ENCODE data around the gene LCE5A. TPM values are rescaled to one million over a fixed set of nuclear protein-coding genes. Genes with fewer than 3 reads are reported as not detected.

Gene LCE5A
- total RNA-seq, 1 experiment from 2014 or later = not detected

DNA sequence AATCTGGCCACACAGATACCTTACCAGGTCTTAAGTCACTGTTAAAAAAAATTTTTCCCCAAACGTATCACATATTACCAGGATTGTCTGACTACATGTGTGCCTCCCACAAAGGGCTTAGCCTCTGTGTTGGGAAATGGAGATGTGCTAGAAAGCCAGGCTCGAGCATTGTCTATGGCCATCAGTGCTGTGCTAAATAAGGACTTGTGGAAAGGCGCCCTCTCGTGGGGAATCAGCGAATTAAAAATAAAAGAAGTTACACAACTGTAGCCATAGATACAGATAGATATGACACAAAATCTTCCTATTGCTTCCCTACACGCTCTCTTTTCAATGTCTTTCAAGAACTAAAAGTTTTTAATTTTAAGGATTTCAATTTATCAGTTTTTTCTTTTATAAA is 49.1 kb upstream of the LCE5A start:
- BruUV-seq (replicated peaks) = no TSS peak
- peak overlapping the region; percentile 94 for H2AFZ ChIP-seq (ENCODE audit: low read depth, low read length, poor library complexity, severe bottlenecking)
- no peak overlapping the region for H3K4me3 ChIP-seq (replicated peaks in 1 of 2; ENCODE audit: low read depth in 1 of 2, low read length in 2 of 2)
- no peak overlapping the region for H3K27ac ChIP-seq (ENCODE audit: low read depth, low read length)
- no peaks in the 10 kb centered on the region for H3K36me3 ChIP-seq (ENCODE audit: control insufficient read depth in 1 of 2, insufficient read depth in 2 of 2, low read length in 2 of 2)
- H3K9me3 ChIP-seq (ENCODE audit: control insufficient read depth in 1 of 2, insufficient read depth in 1 of 2, low read depth in 1 of 2, low read length in 2 of 2) = peaks cover 0 to 3% of the 10 kb centered on the region in 2 experiments; a peak in 1 of 4 replicates
- intact Hi-C loops (cut with micrococcal nuclease) = loop anchor here (2.0 kb wide), 2 partner anchors 71 to 319 kb away; no protein-coding TSS in a partner anchor
- CTCF ChIA-PET = interaction anchor here (0.7 to 1.3 kb wide), 2 partner anchors 9 to 276 kb away, joined by 3 read pairs; no protein-coding TSS in a partner anchor
- RAD21 ChIA-PET (ENCODE audit: low non-redundant PET in 1 of 2, low total read pairs in 2 of 2, uncharacterized antibody in 2 of 2, unreplicated experiment in 2 of 2) = no interaction called here
- DNase-seq (ENCODE audit: low read depth, low spot score) (peak; percentile 52), ATAC-seq (peak; percentile 75)
- H4K20me1 ChIP-seq (ENCODE audit: insufficient read depth) = no peaks in the 10 kb centered on the region
- no peak overlapping the region for H3K4me2 ChIP-seq (ENCODE audit: low read length)
- TF ChIP-seq CBX3 (IDR thresholded peaks at IDR 0.05; ENCODE audit: low read depth) (peak; percentile 43; the same call in 1 of the 2 replicates), RAD21 (IDR thresholded peaks at IDR 0.05; ENCODE audit: low read depth) (peak; percentile 39), SP1 (IDR thresholded peaks at IDR 0.05; ENCODE audit: low read depth) (no peak), POLR2A (IDR thresholded peaks at IDR 0.05; ENCODE audit: borderline replicate concordance, extremely low read depth, insufficient read depth, insufficient read length) (no peak), SIN3A (IDR thresholded peaks at IDR 0.05; ENCODE audit: low read depth) (no peak), EZH2phosphoT487 (IDR thresholded peaks at IDR 0.05; ENCODE audit: borderline replicate concordance) (no peak), ZNF274 (IDR thresholded peaks at IDR 0.05; ENCODE audit: low read depth, low read length) (no peak), SRF (IDR thresholded peaks at IDR 0.05; ENCODE audit: low read depth) (peak; percentile 96), TCF7L2 (IDR thresholded peaks at IDR 0.05; ENCODE audit: borderline replicate concordance, extremely low read depth, insufficient read depth, insufficient read length) (no peak), YY1 (IDR thresholded peaks at IDR 0.05; ENCODE audit: extremely low read depth, insufficient replicate concordance, low read depth, low read length) (no peak), CEBPB (IDR thresholded peaks at IDR 0.05; ENCODE audit: low read depth) (peak; percentile 28; the same call in 1 of the 2 replicates), JUND (IDR thresholded peaks at IDR 0.05) (no peak), EGR1 (IDR thresholded peaks at IDR 0.05; ENCODE audit: low read depth) (no peak), FOSL1 (IDR thresholded peaks at IDR 0.05; ENCODE audit: low read depth) (no peak), ELF1 (IDR thresholded peaks at IDR 0.05; ENCODE audit: borderline replicate concordance, low read depth) (no peak), EZH2 (IDR thresholded peaks at IDR 0.05) (no peak), ZFX (IDR thresholded peaks at IDR 0.05) (no peak)
- TF ChIP-seq, protein P1, sequence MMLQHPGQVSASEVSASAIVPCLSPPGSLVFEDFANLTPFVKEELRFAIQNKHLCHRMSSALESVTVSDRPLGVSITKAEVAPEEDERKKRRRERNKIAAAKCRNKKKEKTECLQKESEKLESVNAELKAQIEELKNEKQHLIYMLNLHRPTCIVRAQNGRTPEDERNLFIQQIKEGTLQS (IDR thresholded peaks at IDR 0.05) = no peak
- TF ChIP-seq, protein P2, sequence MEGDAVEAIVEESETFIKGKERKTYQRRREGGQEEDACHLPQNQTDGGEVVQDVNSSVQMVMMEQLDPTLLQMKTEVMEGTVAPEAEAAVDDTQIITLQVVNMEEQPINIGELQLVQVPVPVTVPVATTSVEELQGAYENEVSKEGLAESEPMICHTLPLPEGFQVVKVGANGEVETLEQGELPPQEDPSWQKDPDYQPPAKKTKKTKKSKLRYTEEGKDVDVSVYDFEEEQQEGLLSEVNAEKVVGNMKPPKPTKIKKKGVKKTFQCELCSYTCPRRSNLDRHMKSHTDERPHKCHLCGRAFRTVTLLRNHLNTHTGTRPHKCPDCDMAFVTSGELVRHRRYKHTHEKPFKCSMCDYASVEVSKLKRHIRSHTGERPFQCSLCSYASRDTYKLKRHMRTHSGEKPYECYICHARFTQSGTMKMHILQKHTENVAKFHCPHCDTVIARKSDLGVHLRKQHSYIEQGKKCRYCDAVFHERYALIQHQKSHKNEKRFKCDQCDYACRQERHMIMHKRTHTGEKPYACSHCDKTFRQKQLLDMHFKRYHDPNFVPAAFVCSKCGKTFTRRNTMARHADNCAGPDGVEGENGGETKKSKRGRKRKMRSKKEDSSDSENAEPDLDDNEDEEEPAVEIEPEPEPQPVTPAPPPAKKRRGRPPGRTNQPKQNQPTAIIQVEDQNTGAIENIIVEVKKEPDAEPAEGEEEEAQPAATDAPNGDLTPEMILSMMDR (IDR thresholded peaks at IDR 0.05 in 2 of 3, conservative IDR thresholded peaks at IDR 0.05 in 1 of 3; ENCODE audit: borderline replicate concordance in 1 of 3, insufficient read depth in 1 of 3, low read depth in 2 of 3, low read length in 2 of 3) = peak; percentile 55 to 69 (median 64); a peak in 5 of 6 replicates
- TF ChIP-seq, protein P3, sequence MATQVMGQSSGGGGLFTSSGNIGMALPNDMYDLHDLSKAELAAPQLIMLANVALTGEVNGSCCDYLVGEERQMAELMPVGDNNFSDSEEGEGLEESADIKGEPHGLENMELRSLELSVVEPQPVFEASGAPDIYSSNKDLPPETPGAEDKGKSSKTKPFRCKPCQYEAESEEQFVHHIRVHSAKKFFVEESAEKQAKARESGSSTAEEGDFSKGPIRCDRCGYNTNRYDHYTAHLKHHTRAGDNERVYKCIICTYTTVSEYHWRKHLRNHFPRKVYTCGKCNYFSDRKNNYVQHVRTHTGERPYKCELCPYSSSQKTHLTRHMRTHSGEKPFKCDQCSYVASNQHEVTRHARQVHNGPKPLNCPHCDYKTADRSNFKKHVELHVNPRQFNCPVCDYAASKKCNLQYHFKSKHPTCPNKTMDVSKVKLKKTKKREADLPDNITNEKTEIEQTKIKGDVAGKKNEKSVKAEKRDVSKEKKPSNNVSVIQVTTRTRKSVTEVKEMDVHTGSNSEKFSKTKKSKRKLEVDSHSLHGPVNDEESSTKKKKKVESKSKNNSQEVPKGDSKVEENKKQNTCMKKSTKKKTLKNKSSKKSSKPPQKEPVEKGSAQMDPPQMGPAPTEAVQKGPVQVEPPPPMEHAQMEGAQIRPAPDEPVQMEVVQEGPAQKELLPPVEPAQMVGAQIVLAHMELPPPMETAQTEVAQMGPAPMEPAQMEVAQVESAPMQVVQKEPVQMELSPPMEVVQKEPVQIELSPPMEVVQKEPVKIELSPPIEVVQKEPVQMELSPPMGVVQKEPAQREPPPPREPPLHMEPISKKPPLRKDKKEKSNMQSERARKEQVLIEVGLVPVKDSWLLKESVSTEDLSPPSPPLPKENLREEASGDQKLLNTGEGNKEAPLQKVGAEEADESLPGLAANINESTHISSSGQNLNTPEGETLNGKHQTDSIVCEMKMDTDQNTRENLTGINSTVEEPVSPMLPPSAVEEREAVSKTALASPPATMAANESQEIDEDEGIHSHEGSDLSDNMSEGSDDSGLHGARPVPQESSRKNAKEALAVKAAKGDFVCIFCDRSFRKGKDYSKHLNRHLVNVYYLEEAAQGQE (IDR thresholded peaks at IDR 0.05; ENCODE audit: low read depth) = no peak
- TF ChIP-seq, protein P4, sequence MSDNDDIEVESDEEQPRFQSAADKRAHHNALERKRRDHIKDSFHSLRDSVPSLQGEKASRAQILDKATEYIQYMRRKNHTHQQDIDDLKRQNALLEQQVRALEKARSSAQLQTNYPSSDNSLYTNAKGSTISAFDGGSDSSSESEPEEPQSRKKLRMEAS (IDR thresholded peaks at IDR 0.05) = no peak
- TF ChIP-seq, protein P5, sequence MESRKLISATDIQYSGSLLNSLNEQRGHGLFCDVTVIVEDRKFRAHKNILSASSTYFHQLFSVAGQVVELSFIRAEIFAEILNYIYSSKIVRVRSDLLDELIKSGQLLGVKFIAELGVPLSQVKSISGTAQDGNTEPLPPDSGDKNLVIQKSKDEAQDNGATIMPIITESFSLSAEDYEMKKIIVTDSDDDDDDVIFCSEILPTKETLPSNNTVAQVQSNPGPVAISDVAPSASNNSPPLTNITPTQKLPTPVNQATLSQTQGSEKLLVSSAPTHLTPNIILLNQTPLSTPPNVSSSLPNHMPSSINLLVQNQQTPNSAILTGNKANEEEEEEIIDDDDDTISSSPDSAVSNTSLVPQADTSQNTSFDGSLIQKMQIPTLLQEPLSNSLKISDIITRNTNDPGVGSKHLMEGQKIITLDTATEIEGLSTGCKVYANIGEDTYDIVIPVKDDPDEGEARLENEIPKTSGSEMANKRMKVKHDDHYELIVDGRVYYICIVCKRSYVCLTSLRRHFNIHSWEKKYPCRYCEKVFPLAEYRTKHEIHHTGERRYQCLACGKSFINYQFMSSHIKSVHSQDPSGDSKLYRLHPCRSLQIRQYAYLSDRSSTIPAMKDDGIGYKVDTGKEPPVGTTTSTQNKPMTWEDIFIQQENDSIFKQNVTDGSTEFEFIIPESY (IDR thresholded peaks at IDR 0.05; ENCODE audit: extremely low read depth, insufficient replicate concordance, low read length) = no peak
- no peaks in the 10 kb centered on the region for H3K79me2 ChIP-seq (ENCODE audit: insufficient read depth, low read length)
- H3K27me3 ChIP-seq (ENCODE audit: insufficient read depth, low read length) = no peaks in the 10 kb centered on the region
- POLR2A ChIA-PET = no interaction called here
- no peaks in the 10 kb centered on the region for H3K9me2 ChIP-seq (ENCODE audit: insufficient read depth)
- peaks cover 0 to 11% of the 10 kb centered on the region in 2 experiments; a peak in 2 of 4 replicates for H3K4me1 ChIP-seq (ENCODE audit: control insufficient read depth in 1 of 2, insufficient read depth in 2 of 2, low read length in 2 of 2)
- no peak overlapping the region for H3K9ac ChIP-seq (ENCODE audit: low read length)
